ENCODE results near the gene HDDC3.

The HDDC3 gene

DNA sequence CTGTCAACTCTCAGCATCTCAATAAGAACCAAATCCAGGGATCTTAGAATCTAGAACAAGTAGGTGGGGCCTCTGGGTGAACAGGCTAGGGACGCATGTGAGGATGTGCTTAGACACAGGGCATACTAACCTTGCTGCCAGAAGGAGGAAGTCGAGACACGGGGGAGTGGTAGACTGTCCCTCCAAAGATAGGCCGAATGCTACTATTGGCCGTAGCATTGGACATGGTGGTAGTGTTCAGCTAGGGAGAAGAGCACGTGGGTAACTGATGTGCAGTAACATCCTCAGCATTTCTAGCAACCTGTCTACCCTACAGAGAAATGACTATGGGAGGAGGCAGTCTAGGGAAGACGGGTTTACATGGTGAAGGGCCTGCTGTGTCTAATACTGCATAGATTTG is 37.9 kb upstream of the HDDC3 start:
- no peaks in the 10 kb centered on the region for H3K79me2 ChIP-seq (ENCODE audit: insufficient read depth, low read length)
- no peak overlapping the region for H3K4me2 ChIP-seq (ENCODE audit: low read depth, low read length, poor library complexity, severe bottlenecking)
- no peak overlapping the region for H3K4me3 ChIP-seq (ENCODE audit: low read length, poor library complexity, severe bottlenecking)
- no peak overlapping the region for H3K9ac ChIP-seq (ENCODE audit: low read depth, low read length, poor library complexity, severe bottlenecking)
- H3K27me3 ChIP-seq (ENCODE audit: insufficient read depth, low read length, poor library complexity, severe bottlenecking) = no peaks in the 10 kb centered on the region
- 0 out of 2 replicates have a peak, but pooled peaks cover 2% of the 10 kb centered on the region for H3F3A ChIP-seq (ENCODE audit: low read depth)
- peaks cover 82% of the 10 kb centered on the region for H3K36me3 ChIP-seq (ENCODE audit: insufficient read depth, low read length)
- no peaks in the 10 kb centered on the region for H3K9me3 ChIP-seq (ENCODE audit: insufficient read depth, low read depth, low read length)
- no peaks in the 10 kb centered on the region for H3K4me1 ChIP-seq (ENCODE audit: insufficient read depth, low read length, poor library complexity, severe bottlenecking)
- no peak overlapping the region for H2AFZ ChIP-seq (ENCODE audit: low read length)
- TF ChIP-seq, protein P1, sequence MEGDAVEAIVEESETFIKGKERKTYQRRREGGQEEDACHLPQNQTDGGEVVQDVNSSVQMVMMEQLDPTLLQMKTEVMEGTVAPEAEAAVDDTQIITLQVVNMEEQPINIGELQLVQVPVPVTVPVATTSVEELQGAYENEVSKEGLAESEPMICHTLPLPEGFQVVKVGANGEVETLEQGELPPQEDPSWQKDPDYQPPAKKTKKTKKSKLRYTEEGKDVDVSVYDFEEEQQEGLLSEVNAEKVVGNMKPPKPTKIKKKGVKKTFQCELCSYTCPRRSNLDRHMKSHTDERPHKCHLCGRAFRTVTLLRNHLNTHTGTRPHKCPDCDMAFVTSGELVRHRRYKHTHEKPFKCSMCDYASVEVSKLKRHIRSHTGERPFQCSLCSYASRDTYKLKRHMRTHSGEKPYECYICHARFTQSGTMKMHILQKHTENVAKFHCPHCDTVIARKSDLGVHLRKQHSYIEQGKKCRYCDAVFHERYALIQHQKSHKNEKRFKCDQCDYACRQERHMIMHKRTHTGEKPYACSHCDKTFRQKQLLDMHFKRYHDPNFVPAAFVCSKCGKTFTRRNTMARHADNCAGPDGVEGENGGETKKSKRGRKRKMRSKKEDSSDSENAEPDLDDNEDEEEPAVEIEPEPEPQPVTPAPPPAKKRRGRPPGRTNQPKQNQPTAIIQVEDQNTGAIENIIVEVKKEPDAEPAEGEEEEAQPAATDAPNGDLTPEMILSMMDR (conservative IDR thresholded peaks at IDR 0.05; ENCODE audit: low read length) = no peak
- no peak for TF ChIP-seq EZH2phosphoT487 (IDR thresholded peaks at IDR 0.05; ENCODE audit: borderline replicate concordance)
- no peaks in the 10 kb centered on the region for H3K9me2 ChIP-seq (replicated peaks; ENCODE audit: low read depth, low read length)
- H4K20me1 ChIP-seq (ENCODE audit: insufficient read depth, low read length, poor library complexity, severe bottlenecking) = peaks cover 5% of the 10 kb centered on the region

DNA sequence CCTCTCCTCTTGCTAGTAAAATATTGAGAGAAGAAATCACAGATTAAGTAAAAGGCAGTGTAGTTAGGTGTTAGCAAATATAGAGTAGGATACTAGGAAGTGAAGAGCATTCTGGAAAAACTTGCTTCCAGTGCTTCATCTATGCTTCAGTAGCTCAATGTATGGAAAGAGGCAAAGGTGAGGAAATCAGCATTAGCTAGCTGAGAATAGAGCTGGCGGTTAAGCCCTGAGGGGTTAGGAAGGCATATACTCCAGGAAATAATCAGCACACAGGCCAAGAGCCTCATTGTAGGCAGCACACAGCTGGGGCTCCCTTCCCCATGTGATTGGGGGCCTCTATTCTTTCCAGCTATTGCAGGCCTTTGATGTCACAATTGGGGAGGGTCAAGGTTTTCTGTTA is 36.1 kb upstream of the HDDC3 start:
- H3K4me3 ChIP-seq (ENCODE audit: low read length, poor library complexity, severe bottlenecking) = no peak overlapping the region
- 0 out of 2 replicates have a peak, but pooled peaks cover 2% of the 10 kb centered on the region for H3F3A ChIP-seq (ENCODE audit: low read depth)
- peaks cover 75% of the 10 kb centered on the region for H3K36me3 ChIP-seq (ENCODE audit: insufficient read depth, low read length)
- H3K4me2 ChIP-seq (ENCODE audit: low read depth, low read length, poor library complexity, severe bottlenecking) = no peak overlapping the region
- no peaks in the 10 kb centered on the region for H3K4me1 ChIP-seq (ENCODE audit: insufficient read depth, low read length, poor library complexity, severe bottlenecking)
- TF ChIP-seq, protein P1 (conservative IDR thresholded peaks at IDR 0.05; ENCODE audit: low read length) = no peak
- TF ChIP-seq EZH2phosphoT487 (IDR thresholded peaks at IDR 0.05; ENCODE audit: borderline replicate concordance) = no peak
- no peak overlapping the region for H3K9ac ChIP-seq (ENCODE audit: low read depth, low read length, poor library complexity, severe bottlenecking)
- no peaks in the 10 kb centered on the region for H3K27me3 ChIP-seq (ENCODE audit: insufficient read depth, low read length, poor library complexity, severe bottlenecking)
- H3K79me2 ChIP-seq (ENCODE audit: insufficient read depth, low read length) = peaks cover 5% of the 10 kb centered on the region; the same call in 1 of the 2 replicates
- no peaks in the 10 kb centered on the region for H3K9me3 ChIP-seq (ENCODE audit: insufficient read depth, low read depth, low read length)
- no peaks in the 10 kb centered on the region for H3K9me2 ChIP-seq (replicated peaks; ENCODE audit: low read depth, low read length)
- H4K20me1 ChIP-seq (ENCODE audit: insufficient read depth, low read length, poor library complexity, severe bottlenecking) = peaks cover 5% of the 10 kb centered on the region
- no peak overlapping the region for H2AFZ ChIP-seq (ENCODE audit: low read length)

DNA sequence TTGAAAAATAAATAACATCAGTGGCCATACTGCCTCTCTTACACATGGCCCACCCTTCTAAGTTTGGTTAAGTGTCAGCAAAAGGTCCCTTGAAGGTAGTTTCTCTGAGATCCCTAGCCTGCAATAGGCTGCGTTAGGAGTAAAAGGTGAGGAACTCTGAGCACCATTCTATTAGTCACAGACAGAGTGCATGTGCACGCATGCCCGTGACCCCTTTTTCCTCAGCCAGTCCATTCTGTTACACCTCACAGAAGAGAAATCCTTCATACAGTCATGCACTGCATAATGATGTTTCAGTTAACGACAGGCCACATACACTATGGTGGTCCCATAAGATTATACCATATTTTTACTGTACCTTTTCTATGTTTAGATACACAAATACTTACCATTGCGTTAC is 34.9 kb upstream of the HDDC3 start:
- 0 out of 2 replicates have a peak, but pooled peaks cover 2% of the 10 kb centered on the region for H3F3A ChIP-seq (ENCODE audit: low read depth)
- peaks cover 5% of the 10 kb centered on the region for H4K20me1 ChIP-seq (ENCODE audit: insufficient read depth, low read length, poor library complexity, severe bottlenecking)
- H3K27me3 ChIP-seq (ENCODE audit: insufficient read depth, low read length, poor library complexity, severe bottlenecking) = no peaks in the 10 kb centered on the region
- H3K9me2 ChIP-seq (replicated peaks; ENCODE audit: low read depth, low read length) = no peaks in the 10 kb centered on the region
- TF ChIP-seq EZH2phosphoT487 (IDR thresholded peaks at IDR 0.05; ENCODE audit: borderline replicate concordance) = no peak
- TF ChIP-seq, protein P1 (conservative IDR thresholded peaks at IDR 0.05; ENCODE audit: low read length) = no peak
- H3K9ac ChIP-seq (ENCODE audit: low read depth, low read length, poor library complexity, severe bottlenecking) = no peak overlapping the region
- no peak overlapping the region for H3K4me3 ChIP-seq (ENCODE audit: low read length, poor library complexity, severe bottlenecking)
- H2AFZ ChIP-seq (ENCODE audit: low read length) = no peak overlapping the region
- H3K36me3 ChIP-seq (ENCODE audit: insufficient read depth, low read length) = peaks cover 69% of the 10 kb centered on the region
- no peaks in the 10 kb centered on the region for H3K9me3 ChIP-seq (ENCODE audit: insufficient read depth, low read depth, low read length)
- peaks cover 11% of the 10 kb centered on the region; the same call in 1 of the 2 replicates for H3K79me2 ChIP-seq (ENCODE audit: insufficient read depth, low read length)
- H3K4me1 ChIP-seq (ENCODE audit: insufficient read depth, low read length, poor library complexity, severe bottlenecking) = no peaks in the 10 kb centered on the region
- no peak overlapping the region for H3K4me2 ChIP-seq (ENCODE audit: low read depth, low read length, poor library complexity, severe bottlenecking)
